GM15510 (cell line): ENCODE data around the gene NEDD4.

ENCODE experiments used
- POLR2A ChIP-seq: IDR thresholded peaks from 3 replicates; pipeline ENCODE4 v1.6.1; 2011; ENCODE audit warnings: borderline replicate concordance; ENCODE audit not compliant: insufficient read length; ENCODE audit errors: extremely low read depth

Gene NEDD4

GRCh38 chr15:55981582-55982249 is 11.7 kb downstream of the NEDD4 start:
- no peak for TF ChIP-seq POLR2A

- no peak for TF ChIP-seq POLR2A
These were observed 12.9 kb downstream of the NEDD4 start for GRCh38 chr15:55980511-55980910.

- no peak for TF ChIP-seq POLR2A
These were observed 16.2 kb downstream of the NEDD4 start for GRCh38 chr15:55977231-55977630.

- TF ChIP-seq POLR2A, result no peak
These were observed 23.1 kb downstream of the NEDD4 start for GRCh38 chr15:55970286-55970685.

DNA sequence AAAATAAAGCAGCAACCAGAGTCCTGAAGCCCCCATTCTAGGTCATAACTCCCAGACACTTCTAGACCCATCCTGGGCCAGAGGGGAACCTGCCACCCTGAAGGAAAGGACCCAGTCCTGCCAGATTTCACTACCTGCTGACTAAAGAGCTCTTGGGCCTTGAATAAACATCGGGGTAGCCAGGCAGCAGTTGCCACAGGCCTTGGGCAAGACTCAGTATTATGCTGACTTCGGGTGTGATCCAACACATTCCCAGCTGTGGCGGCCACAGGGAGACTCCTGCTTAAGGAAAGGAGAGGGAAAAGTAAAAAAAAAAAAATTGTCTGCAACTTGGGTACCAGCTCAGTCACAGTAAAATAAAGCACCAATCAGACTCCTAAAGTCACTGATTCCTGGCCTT is 23.8 kb downstream of the NEDD4 start:
- TF ChIP-seq POLR2A, result no peak

GRCh38 chr15:55968923-55969322 is 24.5 kb downstream of the NEDD4 start:
- TF ChIP-seq POLR2A, result no peak

DNA sequence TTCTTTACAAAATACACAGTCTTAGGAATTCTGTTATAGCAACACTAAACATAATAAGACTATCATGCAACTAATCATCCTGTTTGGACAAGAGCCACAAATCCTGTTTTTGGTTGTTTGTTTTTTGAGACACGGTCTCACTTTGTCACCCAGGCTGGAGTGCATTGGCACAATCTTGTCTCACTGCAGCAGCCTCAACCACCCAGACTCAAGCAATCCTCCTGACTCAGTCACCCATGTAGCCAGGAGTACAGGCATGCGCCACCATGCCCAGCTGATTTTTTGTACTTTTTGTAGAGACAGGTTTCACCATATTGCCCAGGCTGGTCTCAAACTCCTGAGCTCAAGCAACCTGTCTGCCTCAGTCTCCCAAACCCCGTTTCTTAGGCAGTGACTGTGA is 28.3 kb downstream of the NEDD4 start:
- no peak for TF ChIP-seq POLR2A

- TF ChIP-seq POLR2A, result no peak
These were observed 32.5 kb downstream of the NEDD4 start for GRCh38 chr15:55960946-55961345.

GRCh38 chr15:55959744-55960447 is 33.5 kb downstream of the NEDD4 start:
- TF ChIP-seq POLR2A, result no peak

- no peak for TF ChIP-seq POLR2A
These were observed 35.1 kb downstream of the NEDD4 start for GRCh38 chr15:55958349-55958748.

DNA sequence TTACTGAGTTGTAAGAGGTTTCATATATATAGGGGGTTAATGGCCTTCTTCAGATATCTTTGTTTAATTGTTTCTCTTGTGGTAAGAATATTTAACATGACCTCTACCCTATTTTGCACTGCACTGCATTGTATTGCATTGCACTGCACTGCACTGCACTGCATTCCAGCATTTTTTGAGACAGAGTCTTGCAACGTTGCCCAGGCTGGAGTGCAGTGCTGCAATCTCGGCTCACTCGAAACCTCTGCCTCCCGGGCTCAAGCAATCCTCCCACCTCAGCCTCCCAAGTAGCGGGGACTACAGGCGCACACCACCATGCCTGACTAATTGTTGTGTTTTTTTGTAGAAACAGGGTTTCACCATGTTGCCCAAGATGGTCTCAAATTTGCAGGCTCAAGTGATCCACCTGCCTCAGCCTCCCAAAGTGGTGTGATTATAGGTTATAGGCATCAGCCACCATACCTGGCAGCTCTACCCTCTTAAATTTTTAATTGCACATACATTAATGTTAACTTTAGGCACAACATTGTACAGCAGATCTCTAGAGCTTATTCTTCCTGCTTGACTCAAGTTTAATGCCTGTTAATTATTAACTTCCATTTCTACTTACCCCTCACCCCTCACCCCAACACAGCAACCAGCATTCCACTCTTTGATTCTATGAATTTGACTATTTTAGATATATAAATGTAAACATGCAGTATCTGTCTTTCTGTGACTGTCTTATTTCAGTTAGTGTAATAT is 38.4 kb downstream of the NEDD4 start:
- TF ChIP-seq POLR2A, result no peak

DNA sequence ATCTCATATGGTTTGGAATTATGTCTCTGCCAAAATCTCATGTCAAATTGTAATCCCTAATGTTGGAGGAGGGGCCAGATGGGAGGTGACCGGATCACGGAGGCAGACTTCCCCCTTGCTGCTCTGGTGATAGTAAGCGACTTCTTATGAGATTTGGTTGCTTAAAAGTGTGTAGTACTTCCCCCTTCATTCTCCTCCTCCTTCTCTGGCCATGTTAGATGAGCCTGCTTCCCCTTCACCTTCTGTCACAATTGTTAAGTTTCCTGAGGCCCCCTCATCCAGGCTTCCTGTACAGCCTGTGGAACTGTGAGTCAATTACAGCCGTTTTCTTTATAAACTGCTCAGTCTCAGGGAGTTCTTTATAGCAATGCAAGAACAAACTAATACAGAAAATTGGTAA is 51.1 kb downstream of the NEDD4 start:
- no peak for TF ChIP-seq POLR2A

DNA sequence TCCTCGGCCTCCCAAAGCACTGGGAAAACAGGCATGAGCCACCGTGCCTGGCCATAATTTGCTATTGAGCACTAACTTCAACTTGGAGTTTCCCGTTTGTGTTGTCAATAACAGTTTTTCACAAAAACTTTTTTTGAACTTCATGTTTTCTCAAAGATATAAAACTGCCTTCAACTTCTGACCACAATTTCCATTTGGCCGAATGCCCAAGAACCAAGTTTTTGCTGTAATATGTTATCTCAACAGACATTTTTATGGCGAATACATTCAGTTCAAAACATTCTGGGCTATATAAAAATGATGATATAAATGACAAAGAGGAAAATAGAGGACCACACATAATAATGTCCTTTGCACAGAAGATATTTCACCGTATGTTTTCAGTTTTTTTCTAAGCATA is 56.4 kb downstream of the NEDD4 start:
- TF ChIP-seq POLR2A, result no peak

DNA sequence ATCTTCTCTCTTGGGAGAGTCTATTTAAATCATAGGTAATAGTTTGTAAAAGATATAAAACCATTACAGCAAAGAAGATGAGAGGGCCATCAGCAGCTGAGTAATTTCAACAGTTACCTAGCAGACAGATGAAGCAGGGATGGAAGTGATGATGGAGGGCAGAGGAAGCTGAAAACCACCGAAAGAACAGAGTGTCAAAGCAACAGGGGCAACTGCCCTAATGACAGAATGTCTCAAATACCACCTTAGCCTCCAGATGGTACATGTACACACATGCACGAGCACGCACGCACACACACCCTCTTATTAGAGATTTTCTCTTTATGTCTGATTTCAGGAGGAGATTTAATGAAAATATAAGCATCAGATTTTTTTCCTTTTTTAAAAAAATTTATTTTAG is 64.5 kb downstream of the NEDD4 start:
- TF ChIP-seq POLR2A, result no peak

DNA sequence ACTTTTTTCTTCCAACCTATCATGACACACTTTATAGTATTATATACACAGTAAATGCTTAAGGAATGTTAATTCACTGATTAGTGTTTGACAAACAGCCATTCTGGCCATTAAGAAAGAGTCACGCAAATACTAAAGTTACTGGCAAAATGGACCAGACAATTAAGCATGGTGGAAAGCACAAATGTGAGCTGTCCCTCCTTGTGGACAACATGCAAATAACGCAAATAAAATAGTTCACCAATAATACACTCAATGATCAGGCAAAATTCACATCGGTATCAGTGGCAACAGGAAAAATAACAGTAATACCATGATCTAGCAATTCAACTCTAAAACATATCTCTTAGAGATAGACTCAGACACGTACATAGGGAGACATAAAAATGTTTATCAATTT is 71.7 kb downstream of the NEDD4 start:
- no peak for TF ChIP-seq POLR2A

DNA sequence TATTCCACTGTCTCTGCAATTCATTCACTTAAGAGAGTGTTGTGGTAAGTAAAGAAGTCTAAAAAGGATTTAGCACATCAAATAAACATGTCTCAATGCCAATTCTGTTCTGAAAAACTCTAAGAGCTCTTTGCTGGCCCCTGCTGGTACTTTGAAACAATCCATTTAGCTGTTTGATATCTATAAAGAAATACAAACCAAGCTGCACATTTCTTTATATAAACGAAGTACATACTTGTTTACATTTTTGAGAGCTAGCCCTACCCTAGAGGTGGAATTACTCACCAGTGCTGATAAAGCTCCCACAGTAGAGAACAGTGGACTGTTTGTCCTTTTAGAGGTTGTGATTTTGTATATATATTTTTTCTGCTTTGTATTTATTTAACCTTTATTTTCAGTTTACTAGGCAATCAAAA is 75.5 kb downstream of the NEDD4 start:
- TF ChIP-seq POLR2A, result no peak

DNA sequence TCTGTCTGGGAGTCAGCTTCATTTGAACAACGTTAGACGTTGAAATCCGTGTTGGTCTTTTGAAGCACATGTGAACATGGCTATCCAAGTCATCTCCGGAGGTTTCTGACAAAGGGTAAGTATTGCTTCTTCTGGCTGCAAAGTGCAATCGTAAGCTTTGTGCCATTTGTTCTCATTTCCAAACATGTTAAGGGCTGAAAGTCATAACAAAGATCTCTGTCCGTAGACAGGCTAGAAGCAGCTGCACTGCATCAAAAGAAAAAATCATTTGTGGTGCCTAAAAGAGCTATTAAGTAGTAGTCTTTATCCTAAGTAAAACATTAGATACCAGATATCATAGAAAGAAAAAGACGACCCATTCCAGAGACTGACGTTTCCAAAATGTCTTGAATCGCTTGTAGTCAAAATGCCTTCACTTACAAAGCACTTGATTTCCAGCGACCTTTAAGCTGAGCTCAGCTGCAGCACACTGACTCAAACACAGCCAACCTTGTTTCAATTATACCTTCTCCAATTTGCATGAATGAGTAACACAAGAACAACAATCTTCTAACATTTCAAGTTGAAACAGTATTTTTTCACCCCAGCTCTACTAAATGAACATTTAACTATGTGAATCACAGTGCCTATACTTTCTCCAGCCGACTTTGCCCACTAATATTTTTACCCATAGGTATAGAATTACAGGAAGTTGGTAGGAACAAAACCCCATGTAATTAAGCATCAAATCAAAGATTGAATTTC is 76.6 kb downstream of the NEDD4 start:
- TF ChIP-seq POLR2A, result no peak
